GM21576 (cell line): ENCODE measurements around the gene PAPPA.

Source experiments
- ATAC-seq: cut with Tn5 transposase; IDR thresholded peaks from one replicate; pipeline ENCODE4 v1.9.1; 2021; ENCODE audit warnings: mild to moderate bottlenecking, moderate library complexity; ENCODE audit not compliant: unreplicated experiment

Gene PAPPA, protein sequence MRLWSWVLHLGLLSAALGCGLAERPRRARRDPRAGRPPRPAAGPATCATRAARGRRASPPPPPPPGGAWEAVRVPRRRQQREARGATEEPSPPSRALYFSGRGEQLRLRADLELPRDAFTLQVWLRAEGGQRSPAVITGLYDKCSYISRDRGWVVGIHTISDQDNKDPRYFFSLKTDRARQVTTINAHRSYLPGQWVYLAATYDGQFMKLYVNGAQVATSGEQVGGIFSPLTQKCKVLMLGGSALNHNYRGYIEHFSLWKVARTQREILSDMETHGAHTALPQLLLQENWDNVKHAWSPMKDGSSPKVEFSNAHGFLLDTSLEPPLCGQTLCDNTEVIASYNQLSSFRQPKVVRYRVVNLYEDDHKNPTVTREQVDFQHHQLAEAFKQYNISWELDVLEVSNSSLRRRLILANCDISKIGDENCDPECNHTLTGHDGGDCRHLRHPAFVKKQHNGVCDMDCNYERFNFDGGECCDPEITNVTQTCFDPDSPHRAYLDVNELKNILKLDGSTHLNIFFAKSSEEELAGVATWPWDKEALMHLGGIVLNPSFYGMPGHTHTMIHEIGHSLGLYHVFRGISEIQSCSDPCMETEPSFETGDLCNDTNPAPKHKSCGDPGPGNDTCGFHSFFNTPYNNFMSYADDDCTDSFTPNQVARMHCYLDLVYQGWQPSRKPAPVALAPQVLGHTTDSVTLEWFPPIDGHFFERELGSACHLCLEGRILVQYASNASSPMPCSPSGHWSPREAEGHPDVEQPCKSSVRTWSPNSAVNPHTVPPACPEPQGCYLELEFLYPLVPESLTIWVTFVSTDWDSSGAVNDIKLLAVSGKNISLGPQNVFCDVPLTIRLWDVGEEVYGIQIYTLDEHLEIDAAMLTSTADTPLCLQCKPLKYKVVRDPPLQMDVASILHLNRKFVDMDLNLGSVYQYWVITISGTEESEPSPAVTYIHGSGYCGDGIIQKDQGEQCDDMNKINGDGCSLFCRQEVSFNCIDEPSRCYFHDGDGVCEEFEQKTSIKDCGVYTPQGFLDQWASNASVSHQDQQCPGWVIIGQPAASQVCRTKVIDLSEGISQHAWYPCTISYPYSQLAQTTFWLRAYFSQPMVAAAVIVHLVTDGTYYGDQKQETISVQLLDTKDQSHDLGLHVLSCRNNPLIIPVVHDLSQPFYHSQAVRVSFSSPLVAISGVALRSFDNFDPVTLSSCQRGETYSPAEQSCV (N-terminal part only)

DNA sequence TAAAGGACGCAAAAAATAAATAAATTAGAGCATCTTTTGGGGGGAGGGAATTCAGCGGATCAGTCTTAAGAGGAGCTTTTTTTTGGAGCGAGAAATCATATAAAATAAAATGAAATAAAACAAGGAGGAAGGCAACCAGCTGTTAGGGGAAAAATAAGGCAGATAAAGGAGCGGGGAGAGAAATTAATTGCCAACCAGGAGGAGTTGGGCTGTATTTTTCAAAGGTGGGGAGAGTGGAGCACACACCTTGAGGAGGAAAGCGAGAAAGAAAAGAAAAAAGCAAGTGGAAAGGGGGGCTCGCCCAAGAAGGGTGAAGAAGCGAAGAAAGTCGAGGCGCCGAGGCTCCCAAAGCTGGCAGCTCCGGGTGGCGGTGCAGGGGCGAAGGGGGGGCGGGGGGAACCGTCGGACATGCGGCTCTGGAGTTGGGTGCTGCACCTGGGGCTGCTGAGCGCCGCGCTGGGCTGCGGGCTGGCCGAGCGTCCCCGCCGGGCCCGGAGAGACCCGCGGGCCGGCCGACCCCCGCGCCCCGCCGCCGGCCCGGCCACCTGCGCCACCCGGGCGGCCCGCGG is at the start of gene PAPPA:
Gene PAPPA, plus strand, starts transcription at position 27 of the 569 bp plus-strand sequence. Its CDS starts 382 bp downstream, at position 409.
- ATAC-seq: no peak

DNA sequence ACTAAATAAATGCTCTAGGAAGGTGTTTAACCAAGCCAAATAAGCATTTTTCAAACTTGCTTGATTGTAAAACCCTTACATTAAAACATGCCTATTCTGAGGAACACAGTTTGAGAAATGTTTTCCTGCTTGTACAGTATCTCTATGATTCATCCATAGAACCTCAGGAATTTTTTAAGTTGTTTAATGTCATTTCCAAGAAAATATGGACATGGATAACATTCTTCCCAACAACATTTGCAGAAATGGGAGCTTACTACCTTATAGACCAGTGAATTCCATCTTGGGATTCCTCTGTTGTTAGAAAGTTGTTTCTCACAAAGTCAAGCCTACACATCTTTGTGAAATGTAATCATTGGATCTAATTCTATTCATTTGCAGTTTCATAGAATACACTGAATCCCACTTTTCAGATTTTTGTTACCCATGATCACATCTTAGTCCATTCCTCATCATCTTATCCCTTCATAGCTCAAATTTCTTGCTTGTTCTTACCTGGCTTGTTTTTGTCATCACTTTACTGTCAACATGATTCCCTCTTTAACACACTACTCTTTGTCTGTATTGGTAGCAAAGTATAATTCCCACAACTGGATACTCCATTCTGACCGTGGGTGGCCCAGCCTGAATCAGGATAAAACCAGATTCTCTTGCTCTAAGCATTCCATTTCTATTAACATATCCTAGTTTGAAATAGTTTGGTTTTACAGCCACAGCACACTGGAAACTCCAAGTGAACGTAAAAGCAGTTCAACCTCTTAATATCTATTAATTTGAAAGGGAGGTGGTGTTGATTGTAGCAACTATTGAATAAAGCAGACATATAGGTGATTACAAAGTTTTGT is 49.4 kb upstream of the PAPPA start:
- no peak for ATAC-seq

DNA sequence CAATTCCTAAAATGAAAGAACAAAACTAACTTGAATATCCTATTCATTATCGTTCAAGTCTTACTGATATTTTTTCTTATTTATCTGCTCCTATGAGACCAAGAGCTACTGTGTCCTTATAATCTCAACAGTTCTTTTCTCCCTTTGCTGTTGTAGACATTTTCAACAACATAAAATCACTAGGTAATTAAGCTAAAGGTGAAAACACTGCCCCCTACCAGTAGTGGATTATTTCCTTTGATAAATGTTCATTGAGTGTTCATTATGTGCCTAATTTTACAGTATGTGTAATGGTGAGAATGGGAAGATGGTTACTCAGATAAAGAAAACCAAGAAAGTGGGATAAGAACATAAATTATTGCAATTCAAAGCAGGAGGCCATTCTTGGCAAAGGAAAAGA is 41.4 kb upstream of the PAPPA start:
- ATAC-seq: no peak

DNA sequence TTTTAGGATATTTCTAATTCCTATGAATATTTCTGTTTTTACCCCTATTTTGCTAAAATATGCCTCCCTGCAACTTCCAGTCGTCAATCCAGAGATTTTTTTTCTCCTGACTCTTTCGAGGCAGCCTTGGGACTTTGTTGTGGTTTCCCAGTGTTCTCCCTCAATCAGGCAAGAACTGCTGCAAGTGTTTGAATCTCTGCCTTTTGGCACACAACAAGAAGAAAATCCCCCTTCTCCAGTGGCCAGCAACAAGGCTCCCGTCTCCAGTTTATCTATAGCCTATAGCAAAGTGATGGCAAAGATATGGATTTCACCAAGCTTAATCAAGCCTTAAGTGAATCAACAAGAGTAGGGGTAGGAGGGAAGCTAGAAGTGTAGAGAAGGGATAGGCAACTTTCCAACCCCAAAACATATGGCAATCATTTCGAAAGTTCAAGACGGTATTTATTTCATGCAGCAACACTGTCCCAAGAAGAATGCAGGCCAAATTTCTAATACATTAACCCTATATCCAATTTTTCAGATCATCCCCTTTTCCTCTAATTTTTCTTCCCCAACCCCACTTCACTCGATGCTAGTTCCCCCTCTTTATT is 37.7 kb upstream of the PAPPA start:
- no peak for ATAC-seq

DNA sequence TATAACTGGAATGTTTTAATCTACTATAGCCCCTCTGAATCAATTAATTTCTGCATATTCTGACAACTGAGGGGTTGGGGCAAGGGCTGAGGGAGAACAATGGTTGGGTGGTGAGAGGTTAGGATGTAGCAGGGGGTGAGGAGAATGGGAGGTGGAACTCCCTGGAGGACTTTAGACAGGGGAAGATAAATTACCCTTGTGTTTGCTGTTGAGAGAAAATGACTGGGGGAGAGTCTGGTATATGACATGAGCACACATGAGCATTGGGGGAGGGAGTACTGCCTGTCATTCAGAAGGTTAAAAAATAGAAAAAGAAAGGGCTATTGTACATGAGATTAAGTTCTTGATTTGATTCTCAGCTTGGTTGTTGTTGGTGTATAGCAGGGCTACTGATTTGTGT is 37.2 kb upstream of the PAPPA start:
- ATAC-seq: no peak

DNA sequence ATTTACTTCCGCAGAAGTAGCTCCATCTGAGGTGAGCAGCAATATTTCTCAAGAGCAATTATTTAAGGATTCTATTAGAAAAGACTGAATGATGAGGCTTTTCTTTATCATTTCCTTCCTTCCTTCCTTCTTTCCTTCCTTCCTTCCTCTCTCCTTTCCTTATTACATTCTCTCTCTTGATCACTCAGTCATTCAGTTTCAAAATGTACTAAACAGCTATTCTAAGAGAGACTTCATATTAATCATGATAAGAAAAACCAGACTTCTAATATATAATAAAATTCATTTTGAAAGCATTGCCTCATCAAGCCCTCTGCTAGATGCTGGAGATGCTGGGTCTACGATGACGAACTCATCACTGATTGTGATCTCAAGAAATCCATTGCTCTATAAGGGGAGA is 30.4 kb upstream of the PAPPA start:
- no peak for ATAC-seq

DNA sequence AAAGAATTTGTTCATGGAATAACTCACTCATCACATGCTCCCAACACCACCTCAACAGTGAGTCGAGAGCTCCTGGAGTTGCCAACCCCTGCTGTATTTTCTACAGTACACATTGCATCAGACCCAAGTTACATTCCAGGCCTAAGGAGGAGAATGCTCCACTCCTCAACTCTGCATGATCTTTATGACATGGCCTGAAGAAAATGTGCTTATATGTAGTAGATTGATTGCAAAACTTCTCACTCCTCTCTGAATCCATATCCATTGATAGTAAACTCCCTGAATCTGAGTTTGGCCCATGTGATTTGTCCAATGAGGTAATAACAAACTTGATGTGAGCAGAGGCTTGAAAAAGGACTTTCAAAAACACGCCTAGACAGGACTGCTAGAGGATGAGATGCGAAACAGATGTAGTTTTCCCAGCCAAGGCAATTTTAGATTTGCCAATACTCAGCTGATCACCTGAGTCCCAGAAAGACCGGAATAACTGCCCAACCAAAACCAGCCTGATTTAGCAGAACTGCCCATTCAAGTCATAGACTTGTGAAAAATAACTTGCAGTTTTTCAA is 29.0 kb upstream of the PAPPA start:
- no peak for ATAC-seq

DNA sequence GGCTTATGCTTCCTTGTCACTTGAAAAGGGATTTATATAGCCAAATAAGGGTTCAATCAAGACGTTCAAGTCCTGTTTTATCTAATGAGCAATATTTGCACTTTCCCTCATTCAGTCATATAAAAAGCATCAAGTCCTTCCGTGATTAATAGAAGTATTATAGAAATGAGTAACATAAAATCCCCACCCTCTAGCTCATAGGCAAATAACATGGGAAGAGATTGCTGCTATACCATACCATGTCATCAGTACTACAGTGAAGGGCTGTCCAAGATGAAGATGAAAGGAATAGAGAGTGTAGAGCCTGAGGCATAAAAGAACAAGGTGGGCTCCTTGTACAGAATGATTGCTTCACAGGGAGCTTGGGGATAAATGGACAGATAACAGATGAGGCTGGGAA is 20.4 kb upstream of the PAPPA start:
- ATAC-seq: no peak

DNA sequence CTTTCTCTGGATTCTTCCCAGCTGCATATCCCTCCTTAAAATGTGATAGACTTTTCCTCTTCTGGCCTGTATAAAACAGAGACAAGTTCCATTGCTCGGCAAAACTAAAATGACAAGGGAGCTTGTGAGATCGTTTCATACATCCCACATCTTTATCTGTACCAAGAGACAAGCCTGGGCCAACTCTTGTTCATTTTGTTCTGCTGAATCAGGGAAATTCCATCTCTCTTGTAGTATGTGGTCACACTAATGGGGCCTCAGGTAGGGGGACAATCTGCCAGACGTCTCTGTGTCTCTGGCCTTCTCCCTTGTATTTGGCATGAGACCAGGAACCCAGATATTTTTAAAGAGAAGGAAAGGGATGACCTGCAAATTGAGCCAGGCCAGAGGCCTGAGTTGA is 18.6 kb upstream of the PAPPA start:
- no peak for ATAC-seq

DNA sequence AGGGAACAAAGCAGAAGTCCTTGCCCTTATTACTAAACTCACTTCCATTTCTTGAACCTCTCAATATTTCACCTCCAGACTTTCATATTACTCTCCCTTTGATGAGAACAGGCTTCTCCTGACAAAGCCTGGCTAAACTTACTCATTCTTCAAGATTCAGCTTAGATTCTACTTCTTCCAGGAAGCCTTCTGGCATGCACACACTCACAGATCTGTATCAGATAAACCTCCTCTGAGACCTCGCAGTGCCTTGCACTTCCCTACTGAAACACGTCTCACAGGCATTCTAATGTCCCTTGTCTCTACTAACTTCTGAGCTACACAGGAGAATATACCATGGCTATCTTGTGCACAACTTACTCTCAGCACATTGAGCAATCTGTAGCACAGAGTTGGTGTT is 16.6 kb upstream of the PAPPA start:
- no peak for ATAC-seq

DNA sequence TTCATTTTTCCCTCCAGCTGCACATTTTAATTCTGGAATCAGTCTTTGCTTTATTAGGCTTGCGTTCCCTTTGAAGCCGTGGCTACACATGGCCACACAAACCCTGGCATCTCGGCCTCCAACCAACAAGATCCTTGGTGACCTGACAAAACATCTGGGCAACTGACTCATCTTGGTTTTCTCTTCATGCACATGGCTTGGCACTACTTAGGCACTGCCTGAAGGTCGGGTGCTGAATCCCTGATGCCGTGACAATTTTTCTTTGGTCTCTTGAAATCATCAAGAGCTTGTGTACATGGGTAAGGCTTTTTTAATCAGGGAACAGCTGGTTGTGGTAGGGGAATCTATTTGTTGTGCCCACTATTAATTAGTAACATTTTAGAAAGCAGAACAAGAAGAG is 16.0 kb upstream of the PAPPA start:
- no peak for ATAC-seq

DNA sequence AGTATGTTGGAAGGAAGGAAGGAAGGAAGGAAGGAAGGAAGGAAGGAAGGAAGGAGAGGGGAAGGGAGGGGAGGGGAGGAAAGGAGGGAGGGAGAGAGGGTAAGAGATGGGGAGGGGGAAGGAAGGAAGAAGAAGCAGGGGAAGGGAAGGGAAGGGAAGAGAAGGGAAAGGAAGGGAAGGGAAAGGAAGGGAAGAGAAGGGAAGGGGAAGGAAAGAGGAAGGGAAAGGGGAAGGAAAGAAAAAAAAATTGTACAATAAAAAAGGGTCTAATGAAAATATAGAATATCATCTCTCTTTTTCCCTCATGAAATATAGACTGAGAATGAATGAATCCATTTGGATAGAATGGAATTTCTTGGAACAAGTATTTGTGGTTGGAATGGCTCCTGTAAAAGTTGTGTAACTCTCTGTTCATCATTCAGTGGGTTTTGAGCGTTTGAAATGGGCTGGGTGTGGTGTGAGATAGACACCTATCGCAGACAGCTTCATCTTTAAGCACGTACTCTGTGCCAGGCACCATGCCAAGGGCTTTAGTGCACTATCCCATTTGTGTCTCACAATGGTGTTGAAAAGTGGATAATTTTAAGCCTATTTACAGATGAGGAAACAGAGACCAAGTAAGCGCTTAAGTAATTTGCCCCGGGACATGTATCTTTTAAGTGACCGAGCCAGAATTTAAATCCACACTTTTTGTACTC is 11.6 kb upstream of the PAPPA start:
- ATAC-seq: no peak

DNA sequence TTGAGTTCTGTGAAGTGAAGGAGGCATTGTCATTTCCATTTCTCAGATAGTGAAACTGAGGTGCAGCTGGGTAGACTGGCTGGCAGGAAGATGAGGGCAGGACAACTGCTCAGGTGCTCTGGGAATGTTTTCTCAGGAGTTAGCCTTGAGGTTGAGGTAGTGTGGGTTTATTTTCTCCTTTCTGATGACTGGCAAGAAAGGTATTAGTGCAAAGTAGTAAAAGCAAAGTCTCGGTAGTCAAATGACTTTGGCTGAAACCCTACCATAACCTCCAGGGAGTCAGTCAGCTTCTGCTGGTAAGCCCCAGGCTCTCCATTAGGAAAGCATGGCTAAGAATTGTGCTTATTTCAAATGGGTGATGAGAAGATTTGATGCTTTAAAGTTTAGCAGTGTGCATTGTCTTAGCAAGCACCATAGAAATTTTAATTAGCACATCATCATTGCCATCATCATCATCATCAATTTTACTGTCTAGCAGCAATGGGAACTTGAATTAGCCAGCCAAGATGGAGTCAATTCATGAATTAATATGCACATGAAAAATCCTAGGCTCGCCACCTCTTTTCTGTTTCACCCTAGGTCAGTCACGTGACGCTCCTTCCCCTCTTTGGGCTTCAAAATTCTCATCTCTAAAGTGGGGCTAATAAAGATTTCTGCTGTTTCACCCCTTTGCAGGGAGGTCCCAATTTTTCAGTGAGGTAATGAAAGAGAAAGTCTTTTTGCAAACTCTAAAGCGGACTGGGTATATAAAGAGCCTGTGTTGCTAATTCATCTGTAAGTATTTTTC is 10.7 kb upstream of the PAPPA start:
- no peak for ATAC-seq

DNA sequence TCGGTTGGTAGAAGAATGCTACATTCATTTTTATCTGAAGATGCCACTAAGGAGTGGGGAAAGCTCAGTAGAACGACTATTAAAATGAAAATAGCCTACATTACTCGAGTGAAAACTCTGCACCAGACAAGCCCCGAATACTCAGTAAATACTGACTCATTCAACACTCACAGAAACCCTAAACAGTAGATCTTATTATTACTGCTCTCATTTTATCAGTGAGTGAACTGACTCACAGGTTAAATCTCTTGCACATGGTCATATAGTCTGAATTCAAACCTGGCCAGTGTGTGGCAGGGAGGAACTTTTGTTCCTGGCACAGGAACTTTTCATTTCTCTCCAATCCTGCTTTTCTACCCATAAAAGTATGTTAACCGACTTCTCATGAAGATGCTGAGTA is 9.6 kb upstream of the PAPPA start:
- ATAC-seq: no peak

DNA sequence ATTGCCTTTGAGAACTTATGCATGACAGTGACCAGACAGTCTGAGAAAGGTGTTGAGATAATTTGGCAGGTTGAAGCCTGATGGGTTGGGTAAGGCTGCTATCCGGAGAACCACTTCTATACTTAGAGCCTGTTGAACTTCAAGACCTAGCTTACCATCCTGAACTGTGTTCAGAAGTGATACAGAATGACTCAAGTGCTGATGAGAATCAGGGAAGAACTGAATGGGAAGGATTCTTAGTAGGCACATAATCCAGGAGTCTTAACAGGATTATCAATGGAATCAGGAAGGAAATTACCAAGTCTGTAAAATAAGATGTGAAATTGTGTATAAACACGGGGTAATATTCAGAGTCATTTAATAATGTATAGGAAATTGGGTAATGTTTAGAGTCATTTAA is 9.0 kb upstream of the PAPPA start:
- no peak for ATAC-seq

DNA sequence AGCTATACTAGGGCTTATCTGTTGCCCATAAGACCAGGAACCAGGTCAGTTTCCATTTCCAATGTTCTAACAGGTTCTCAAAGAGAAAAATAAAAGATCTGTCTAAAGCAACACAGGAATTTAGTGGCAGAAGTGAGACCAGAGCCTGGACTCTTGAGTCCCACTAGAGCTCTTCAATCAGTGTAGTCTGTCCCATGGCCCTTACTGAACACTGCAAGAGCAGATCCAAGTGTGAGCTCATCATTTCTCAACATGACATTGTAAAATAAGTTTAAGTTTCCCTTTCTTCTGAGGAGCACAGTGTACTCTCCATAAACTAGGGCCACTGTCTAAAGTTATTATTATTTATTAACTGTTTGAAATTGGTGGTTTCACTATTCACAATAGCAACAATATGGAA is 8.6 kb upstream of the PAPPA start:
- ATAC-seq: no peak

DNA sequence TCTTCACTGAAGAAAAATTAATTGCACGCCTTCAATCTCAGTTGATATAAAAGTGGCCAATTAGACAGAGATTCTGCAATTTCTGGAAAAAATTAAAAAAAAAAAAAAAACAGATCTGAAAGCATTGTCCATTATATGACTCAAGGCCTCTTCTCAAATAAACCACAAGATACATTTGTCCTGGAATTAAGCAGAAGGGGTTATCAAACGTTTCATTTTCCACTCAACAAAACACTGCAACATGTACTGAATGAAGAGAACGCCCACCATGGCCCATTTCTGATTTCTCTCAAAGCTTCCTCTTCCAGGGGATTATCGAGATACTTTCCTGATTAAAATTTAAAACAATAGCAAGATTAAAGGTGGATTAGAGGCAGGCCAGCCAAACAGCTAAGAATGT is 5.8 kb upstream of the PAPPA start:
- no peak for ATAC-seq

DNA sequence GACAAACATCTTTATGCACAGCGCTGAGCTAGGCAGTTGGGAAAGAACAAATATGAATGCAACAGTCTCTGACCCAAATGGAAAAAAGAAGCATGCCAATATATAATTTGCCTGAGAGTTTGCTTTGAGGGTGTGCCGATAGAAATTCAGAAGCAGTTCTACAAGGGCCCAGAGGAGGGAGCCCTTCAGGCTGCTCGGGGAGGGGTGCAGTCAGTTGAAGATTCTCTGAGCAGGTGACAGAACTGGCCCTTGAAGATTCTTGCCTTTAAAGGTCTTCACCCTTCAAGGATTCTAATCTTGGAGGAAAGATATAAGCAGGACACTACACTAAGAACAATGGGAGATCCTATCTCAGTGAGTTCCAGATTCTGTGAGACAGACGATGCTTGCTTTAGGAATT is 3.7 kb upstream of the PAPPA start:
- ATAC-seq: no peak
